HL-60 (cell line): ENCODE measurements around the gene MCCC1.
"Not testable (repeated sequence)": the region's sequence is repeated elsewhere in the genome, so short reads cannot be mapped to it uniquely, and the experiment has no call there.

Experiments
- GABPA ChIP-seq: IDR thresholded peaks from 2 replicates; pipeline ENCODE4 v1.6.1; 2012; ENCODE audit warnings: low read depth
- POLR2AphosphoS5 ChIP-seq: IDR thresholded peaks from 2 replicates; pipeline ENCODE4 v1.6.1; 2012; ENCODE audit warnings: low read depth
- TF ChIP-seq, protein P1 (sequence below): IDR thresholded peaks from one replicate; pipeline ENCODE4 v1.5.1; 2011; ENCODE audit warnings: low read length, control low read depth, inconsistent platforms; ENCODE audit not compliant: insufficient read depth
- TF ChIP-seq, protein P2 (sequence below): IDR thresholded peaks from 2 replicates; pipeline ENCODE4 v1.6.1; 2012; ENCODE audit warnings: low read depth; ENCODE audit not compliant: insufficient replicate concordance

DNA sequence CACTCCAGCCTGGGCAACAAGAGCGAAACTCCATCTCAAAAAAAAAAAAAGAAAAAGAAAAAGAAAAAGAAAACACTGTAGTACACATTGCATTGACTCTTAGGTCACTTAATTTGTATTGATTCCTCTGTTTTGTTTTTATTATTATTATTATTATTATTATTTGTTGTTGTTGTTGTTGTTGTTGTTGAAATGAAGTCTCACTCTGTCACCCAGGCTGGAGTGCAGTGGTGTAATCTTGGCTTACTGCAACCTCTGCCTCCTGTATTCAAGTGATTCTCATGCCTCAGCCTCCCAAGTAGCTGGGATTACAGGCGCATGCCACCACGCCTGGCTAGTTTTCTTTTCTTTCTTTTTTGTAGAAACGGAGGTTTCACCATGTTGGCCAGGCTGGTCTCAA is 8.1 kb upstream of the MCCC1 start:
- TF ChIP-seq, protein P1, sequence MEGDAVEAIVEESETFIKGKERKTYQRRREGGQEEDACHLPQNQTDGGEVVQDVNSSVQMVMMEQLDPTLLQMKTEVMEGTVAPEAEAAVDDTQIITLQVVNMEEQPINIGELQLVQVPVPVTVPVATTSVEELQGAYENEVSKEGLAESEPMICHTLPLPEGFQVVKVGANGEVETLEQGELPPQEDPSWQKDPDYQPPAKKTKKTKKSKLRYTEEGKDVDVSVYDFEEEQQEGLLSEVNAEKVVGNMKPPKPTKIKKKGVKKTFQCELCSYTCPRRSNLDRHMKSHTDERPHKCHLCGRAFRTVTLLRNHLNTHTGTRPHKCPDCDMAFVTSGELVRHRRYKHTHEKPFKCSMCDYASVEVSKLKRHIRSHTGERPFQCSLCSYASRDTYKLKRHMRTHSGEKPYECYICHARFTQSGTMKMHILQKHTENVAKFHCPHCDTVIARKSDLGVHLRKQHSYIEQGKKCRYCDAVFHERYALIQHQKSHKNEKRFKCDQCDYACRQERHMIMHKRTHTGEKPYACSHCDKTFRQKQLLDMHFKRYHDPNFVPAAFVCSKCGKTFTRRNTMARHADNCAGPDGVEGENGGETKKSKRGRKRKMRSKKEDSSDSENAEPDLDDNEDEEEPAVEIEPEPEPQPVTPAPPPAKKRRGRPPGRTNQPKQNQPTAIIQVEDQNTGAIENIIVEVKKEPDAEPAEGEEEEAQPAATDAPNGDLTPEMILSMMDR = not testable (repeated sequence)
- TF ChIP-seq POLR2AphosphoS5, GABPA: not testable (repeated sequence)
- TF ChIP-seq, protein P2, sequence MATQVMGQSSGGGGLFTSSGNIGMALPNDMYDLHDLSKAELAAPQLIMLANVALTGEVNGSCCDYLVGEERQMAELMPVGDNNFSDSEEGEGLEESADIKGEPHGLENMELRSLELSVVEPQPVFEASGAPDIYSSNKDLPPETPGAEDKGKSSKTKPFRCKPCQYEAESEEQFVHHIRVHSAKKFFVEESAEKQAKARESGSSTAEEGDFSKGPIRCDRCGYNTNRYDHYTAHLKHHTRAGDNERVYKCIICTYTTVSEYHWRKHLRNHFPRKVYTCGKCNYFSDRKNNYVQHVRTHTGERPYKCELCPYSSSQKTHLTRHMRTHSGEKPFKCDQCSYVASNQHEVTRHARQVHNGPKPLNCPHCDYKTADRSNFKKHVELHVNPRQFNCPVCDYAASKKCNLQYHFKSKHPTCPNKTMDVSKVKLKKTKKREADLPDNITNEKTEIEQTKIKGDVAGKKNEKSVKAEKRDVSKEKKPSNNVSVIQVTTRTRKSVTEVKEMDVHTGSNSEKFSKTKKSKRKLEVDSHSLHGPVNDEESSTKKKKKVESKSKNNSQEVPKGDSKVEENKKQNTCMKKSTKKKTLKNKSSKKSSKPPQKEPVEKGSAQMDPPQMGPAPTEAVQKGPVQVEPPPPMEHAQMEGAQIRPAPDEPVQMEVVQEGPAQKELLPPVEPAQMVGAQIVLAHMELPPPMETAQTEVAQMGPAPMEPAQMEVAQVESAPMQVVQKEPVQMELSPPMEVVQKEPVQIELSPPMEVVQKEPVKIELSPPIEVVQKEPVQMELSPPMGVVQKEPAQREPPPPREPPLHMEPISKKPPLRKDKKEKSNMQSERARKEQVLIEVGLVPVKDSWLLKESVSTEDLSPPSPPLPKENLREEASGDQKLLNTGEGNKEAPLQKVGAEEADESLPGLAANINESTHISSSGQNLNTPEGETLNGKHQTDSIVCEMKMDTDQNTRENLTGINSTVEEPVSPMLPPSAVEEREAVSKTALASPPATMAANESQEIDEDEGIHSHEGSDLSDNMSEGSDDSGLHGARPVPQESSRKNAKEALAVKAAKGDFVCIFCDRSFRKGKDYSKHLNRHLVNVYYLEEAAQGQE = not testable (repeated sequence)
